ENCODE data around the gene INPP1.
"Not testable (repeated sequence)": the region's sequence is repeated elsewhere in the genome, so short reads cannot be mapped to it uniquely, and the experiment has no call there.

Gene INPP1

GRCh38 chr2:190334479-190335224, 8.7 kb upstream of the INPP1 start:
- DNase-seq (ENCODE audit: low read depth): no peak

GRCh38 chr2:190335225-190335559, 8.2 kb upstream of the INPP1 start:
- no peak for DNase-seq (ENCODE audit: low read depth)

GRCh38 chr2:190335584-190335983, 7.8 kb upstream of the INPP1 start:
- DNase-seq (ENCODE audit: low read depth): not testable (repeated sequence)

- no peak for DNase-seq (ENCODE audit: low read depth)
Measured at GRCh38 chr2:190336420-190336819, 7.0 kb upstream of the INPP1 start.

- DNase-seq (ENCODE audit: low read depth): no peak
Measured at GRCh38 chr2:190338453-190338852, 4.9 kb upstream of the INPP1 start.

- no peak for DNase-seq (ENCODE audit: low read depth)
Measured at GRCh38 chr2:190339394-190339793, 4.0 kb upstream of the INPP1 start.

GRCh38 chr2:190340369-190340768, 3.0 kb upstream of the INPP1 start:
- no peak for DNase-seq (ENCODE audit: low read depth)

GRCh38 chr2:190342611-190343010, 778 bp upstream of the INPP1 start:
- DNase-seq (ENCODE audit: low read depth): no peak

GRCh38 chr2:190343089-190343535, 277 bp upstream of the INPP1 start:
- no peak for DNase-seq (ENCODE audit: low read depth)

GRCh38 chr2:190344276-190344827, 963 bp downstream of the INPP1 start:
- no peak for DNase-seq (ENCODE audit: low read depth)

GRCh38 chr2:190350371-190350770, 7.0 kb downstream of the INPP1 start:
- no peak for DNase-seq (ENCODE audit: low read depth)

- no peak for DNase-seq (ENCODE audit: low read depth)
Measured at GRCh38 chr2:190351955-190352354, 8.6 kb downstream of the INPP1 start.

GRCh38 chr2:190352668-190353536, 9.5 kb downstream of the INPP1 start:
- DNase-seq (ENCODE audit: low read depth): no peak

GRCh38 chr2:190353537-190353899, 10.1 kb downstream of the INPP1 start:
- no peak for DNase-seq (ENCODE audit: low read depth)

GRCh38 chr2:190354003-190354690, 10.8 kb downstream of the INPP1 start:
- no peak for DNase-seq (ENCODE audit: low read depth)

- DNase-seq (ENCODE audit: low read depth): no peak
Measured at GRCh38 chr2:190355968-190356644, 12.7 kb downstream of the INPP1 start.

- DNase-seq (ENCODE audit: low read depth): no peak
Measured at GRCh38 chr2:190357600-190357999, 14.2 kb downstream of the INPP1 start.

- not testable (repeated sequence) for DNase-seq (ENCODE audit: low read depth)
Measured at GRCh38 chr2:190358655-190359448, 15.5 kb downstream of the INPP1 start.

- no peak for DNase-seq (ENCODE audit: low read depth)
Measured at GRCh38 chr2:190360561-190360960, 17.2 kb downstream of the INPP1 start.

- DNase-seq (ENCODE audit: low read depth): no peak
Measured at GRCh38 chr2:190360965-190361364, 17.6 kb downstream of the INPP1 start.

- DNase-seq (ENCODE audit: low read depth): no peak
Measured at GRCh38 chr2:190361572-190361971, 18.2 kb downstream of the INPP1 start.
